HL-60/S4 treated with retinoic acid at 250 ng/mL for 4 days and 3 days (cell line): ENCODE measurements around the gene ADCY1.

ENCODE experiments used
- in situ Hi-C: fragments of 300-500 bp; cut with MboI; formaldehyde crosslinking; loops from 2 replicates; pipeline ENCODE4 v1.7.0; 2022; ENCODE audit warnings: low sequenced_read_pairs

ADCY1 gene

DNA sequence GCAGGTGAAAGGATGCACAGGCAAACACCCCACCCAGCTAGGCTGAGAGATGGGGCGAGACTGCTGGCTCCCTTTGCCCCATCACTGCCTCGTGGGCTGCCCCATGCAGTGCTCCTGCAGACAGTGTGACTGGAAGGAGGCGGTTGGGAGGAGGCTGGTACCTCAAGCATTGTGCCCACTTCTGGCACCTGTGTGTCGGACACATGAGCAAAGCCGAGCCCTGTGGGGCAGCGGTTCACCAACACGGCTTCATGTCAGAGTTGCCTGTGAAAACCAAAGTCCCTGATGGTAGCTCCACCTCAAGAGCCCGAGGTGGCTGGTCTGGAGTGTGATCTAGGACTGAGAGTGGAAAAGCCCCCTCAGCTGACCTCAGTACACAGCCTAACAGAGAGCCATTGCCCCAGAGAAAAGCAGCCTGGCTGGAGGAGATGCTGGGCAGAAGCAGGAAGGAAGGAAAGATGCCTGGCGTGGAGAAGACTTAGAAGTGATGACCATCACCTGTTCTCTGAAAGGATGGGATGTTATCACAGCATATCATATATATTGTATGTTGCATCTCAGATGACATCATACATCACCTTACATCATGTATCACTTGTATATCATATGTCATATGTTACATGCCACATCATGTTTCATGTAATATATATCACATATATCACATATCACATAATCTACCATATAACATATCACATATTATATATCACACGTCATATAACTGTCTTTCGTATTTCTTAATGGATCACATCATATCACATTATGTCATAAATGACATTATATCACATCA is 75.6 kb downstream of the ADCY1 start:
- in situ Hi-C loops: loop anchor here (25.0 kb wide), 1 partner anchor 213 kb away; the partner anchor contains the start of gene CCDC201

- in situ Hi-C loops: loop anchor here (25.0 kb wide), 1 partner anchor 212 kb away; the partner anchor contains the start of gene CCDC201
These were observed 76.5 kb downstream of the ADCY1 start for GRCh38 chr7:45650404-45651394.

DNA sequence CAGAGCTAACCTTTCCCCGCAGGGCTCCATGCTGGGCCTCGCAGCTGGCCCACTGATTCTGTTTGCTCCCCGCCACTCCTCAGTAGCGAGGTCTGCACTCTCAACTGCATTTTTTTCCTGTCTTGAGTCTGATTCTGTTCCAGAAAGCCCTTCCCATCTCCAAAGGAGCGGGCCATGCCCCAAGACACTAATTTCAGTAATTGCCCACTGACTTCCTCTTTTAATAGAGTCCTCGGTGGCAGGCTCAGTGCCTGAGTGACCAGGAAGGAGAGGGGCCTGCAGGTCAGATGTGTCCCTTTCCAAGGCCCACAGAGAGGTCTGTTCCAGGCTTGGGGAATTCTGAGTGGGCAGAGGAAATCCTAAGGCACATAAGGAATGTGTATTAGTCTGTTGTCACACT is 77.4 kb downstream of the ADCY1 start:
- in situ Hi-C loops: loop anchor here (25.0 kb wide), 1 partner anchor 211 kb away; the partner anchor contains the start of gene CCDC201

- in situ Hi-C loops: loop anchor here (25.0 kb wide), 1 partner anchor 210 kb away; the partner anchor contains the start of gene CCDC201
These were observed 78.5 kb downstream of the ADCY1 start for GRCh38 chr7:45652630-45653029.

- in situ Hi-C loops: loop anchor here (25.0 kb wide), 1 partner anchor 209 kb away; the partner anchor contains the start of gene CCDC201
These were observed 79.2 kb downstream of the ADCY1 start for GRCh38 chr7:45653209-45653907.

DNA sequence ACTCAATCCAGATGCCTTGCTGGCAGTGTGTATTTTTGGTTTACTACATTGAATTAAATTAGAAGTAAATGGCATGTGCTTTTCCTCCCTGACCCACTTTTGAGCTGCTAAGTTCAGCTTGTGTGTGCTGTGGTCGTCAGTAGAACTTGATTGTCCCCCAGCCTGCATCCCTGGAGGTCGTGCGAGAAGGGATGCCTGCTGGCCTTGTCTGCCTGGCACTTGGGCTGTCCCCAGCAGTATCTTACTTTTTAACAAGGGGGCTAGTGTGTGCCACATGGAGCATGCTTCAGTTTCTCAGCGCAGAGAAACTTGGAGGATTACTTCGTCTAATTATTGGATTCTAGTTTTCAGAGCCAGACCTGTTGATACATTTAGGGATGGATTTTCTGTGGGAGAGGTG is 80.2 kb downstream of the ADCY1 start:
- in situ Hi-C loops: loop anchor here (25.0 kb wide), 1 partner anchor 208 kb away; the partner anchor contains the start of gene CCDC201

DNA sequence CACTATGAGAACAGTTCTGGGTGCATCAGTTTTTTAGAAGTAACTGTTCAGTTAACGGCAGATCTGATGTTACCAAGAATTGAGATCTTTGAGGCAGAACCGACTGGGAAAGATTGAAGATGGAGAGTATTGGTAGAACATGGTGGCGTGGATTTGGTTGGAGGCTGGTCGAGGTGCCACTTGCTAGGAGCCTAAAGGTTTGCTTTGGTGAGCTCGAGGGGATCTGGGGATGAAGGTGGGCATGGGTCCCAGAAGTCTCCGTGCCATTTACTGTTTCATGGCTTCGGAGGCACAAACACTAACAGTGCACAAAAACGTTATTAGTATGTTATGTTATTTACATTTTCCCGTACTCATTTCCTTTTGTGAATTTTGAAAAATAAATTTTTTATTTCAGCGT is 81.4 kb downstream of the ADCY1 start:
- in situ Hi-C loops: loop anchor here (25.0 kb wide), 1 partner anchor 207 kb away; the partner anchor contains the start of gene CCDC201

- in situ Hi-C loops: loop anchor here (25.0 kb wide), 1 partner anchor 206 kb away; the partner anchor contains the start of gene CCDC201
These were observed 82.3 kb downstream of the ADCY1 start for GRCh38 chr7:45656431-45656830.

DNA sequence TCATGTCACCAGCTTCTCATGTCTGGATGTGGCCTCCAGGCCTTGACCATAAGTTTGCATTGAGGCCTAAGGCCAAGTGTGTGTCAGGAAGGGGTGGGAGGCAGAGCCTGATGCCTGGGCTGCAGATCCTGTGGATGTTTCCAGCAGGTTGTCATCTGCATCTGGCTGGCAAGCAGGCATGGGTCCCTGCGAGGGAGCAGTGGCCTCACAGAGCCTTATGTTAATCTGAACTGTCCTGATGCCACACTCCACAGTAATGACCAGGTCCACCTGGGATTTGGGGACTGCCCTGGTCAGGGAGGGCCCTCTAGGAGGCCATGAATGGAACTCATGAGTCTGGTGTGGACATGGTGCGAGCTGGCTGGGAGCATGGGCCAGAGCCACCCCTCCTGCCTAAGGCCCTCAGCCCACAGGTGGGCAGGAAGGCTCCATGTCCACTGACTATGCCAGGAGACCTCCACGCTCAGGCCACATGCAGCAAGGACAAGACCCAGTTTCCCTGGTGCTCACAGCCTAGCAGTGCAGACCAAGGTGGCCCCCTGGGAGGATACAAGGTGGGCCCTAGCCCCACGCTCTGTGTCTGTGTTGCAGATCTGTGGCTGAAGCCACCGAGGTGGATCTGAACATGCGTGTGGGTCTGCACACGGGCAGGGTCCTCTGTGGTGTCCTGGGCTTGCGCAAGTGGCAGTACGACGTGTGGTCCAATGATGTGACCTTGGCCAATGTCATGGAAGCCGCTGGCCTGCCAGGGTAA is 83.1 kb downstream of the ADCY1 start:
- in situ Hi-C loops: loop anchor here (25.0 kb wide), 1 partner anchor 205 kb away; the partner anchor contains the start of gene CCDC201

DNA sequence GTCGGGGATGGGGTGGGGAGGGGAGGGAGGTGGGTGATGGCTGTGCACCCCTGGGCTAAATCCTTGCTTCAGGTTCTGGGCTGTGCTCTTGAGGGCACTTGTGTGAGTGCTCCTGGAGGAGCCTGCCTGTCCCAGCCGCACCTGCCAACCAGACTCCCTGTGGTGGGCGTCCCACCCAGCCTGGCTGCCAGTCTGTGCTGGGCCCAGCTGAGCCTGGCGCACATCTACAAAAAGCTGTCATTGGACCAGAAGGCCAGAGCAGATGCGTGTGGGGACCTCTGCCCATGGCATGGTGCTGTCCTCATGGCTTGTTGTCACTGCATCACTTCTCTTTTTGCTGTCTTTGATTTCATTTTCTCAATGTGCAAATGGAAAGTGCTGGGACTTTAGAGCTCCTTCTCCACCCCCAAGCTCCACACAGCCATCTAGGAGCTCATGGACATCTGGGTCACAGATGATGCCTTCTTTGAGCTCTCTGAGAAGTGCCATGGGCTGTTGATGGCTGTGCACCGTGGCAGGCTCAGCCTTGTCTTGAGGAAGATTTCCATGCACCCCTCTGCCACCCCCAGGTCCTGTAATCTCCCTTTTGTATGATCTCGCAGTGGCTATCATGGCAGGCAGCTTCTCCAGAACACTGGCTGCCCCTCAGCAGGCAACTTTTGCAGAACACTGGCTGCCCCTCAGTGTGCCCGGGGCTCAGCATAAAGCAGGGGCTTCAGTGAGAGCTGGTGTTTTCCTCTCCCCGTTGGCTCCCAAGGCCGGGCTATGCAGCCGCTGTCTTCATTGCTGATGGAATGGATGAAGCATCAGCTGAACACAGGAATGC is 83.9 kb downstream of the ADCY1 start:
- in situ Hi-C loops: loop anchor here (25.0 kb wide), 1 partner anchor 204 kb away; the partner anchor contains the start of gene CCDC201

- in situ Hi-C loops: loop anchor here (25.0 kb wide), 1 partner anchor 203 kb away; the partner anchor contains the start of gene CCDC201
These were observed 84.7 kb downstream of the ADCY1 start for GRCh38 chr7:45658716-45659495.

GRCh38 chr7:45659496-45660139 is 85.5 kb downstream of the ADCY1 start:
- in situ Hi-C loops: loop anchor here (25.0 kb wide), 1 partner anchor 203 kb away; the partner anchor contains the start of gene CCDC201

DNA sequence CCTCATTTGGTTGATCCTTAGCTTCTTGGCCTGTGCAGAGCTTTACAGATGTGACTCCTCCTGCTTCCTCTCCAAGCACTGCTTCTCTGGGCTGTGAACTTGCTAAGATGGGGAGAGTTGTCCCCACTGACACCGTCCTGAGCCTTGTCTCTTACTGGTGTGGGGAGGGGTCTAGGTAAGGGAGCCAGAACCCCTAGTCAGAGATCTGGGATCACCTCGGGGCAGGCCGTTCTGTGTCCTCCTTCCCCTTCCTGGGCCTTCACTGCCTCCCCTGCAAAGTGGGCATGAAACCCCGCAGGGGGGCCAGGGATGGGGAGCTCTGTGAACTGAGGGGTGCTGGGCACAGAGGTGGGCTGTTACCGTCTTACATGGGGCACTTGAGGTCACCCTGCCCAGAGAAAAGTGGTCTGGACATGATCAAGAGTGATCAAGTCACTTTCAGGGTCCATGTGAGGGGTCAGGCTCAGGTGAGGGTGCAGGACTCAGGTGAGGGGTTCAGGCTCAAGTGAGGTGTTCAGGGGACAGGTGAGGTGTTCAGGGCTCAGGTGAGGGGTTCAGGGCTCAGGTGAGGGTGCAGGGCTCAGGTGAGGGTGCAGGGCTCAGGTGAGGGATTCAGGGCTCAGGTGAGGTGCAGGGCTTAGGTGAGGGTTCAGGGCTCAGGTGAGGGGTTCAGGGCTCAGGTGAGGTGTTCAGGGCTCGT is 86.2 kb downstream of the ADCY1 start:
- in situ Hi-C loops: loop anchor here (25.0 kb wide), 1 partner anchor 202 kb away; the partner anchor contains the start of gene CCDC201

GRCh38 chr7:45660901-45661211 is 86.7 kb downstream of the ADCY1 start:
- in situ Hi-C loops: loop anchor here (25.0 kb wide), 1 partner anchor 201 kb away; the partner anchor contains the start of gene CCDC201

GRCh38 chr7:45661302-45661995 is 87.3 kb downstream of the ADCY1 start:
- in situ Hi-C loops: loop anchor here (25.0 kb wide), 1 partner anchor 201 kb away; the partner anchor contains the start of gene CCDC201

DNA sequence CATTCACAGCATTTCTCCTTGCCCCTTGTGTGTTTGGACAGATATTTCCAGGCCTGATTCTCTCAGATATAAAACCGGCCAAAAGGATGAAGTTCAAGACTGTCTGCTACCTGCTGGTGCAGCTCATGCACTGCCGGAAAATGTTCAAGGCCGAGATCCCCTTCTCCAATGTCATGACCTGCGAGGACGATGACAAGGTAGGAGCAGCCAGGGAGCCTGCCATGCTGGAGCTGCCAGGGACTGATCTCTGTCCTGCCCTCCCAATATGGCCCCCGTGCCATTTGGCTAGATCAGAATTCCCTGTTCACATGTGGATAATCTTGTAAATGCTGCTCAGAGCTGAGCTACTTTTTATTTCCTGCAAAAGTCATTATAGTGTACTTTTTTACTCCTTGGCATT is 87.8 kb downstream of the ADCY1 start:
- in situ Hi-C loops: loop anchor here (25.0 kb wide), 1 partner anchor 200 kb away; the partner anchor contains the start of gene CCDC201
